ENCODE data around the gene SRGAP2B.
"Not testable (repeated sequence)": the region's sequence is repeated elsewhere in the genome, so short reads cannot be mapped to it uniquely, and the experiment has no call there.

The SRGAP2B gene

GRCh38 chr1:145041519-145041918 is 53.6 kb downstream of the SRGAP2B start:
- not testable (repeated sequence) for DNase-seq

GRCh38 chr1:145036019-145036418 is 59.1 kb downstream of the SRGAP2B start:
- not testable (repeated sequence) for DNase-seq

GRCh38 chr1:145033523-145033922 is 61.6 kb downstream of the SRGAP2B start:
- DNase-seq: not testable (repeated sequence)

- DNase-seq: not testable (repeated sequence)
Measured at GRCh38 chr1:145027251-145027650, 67.9 kb downstream of the SRGAP2B start.

- DNase-seq: not testable (repeated sequence)
Measured at GRCh38 chr1:145025286-145025685, 69.8 kb downstream of the SRGAP2B start.

GRCh38 chr1:145022259-145022658 is 72.9 kb downstream of the SRGAP2B start:
- not testable (repeated sequence) for DNase-seq

GRCh38 chr1:145021749-145022148 is 73.4 kb downstream of the SRGAP2B start:
- not testable (repeated sequence) for DNase-seq

GRCh38 chr1:145019709-145020108 is 75.4 kb downstream of the SRGAP2B start:
- DNase-seq: not testable (repeated sequence)

GRCh38 chr1:145017725-145018124 is 77.4 kb downstream of the SRGAP2B start:
- peak; percentile 12 for DNase-seq

GRCh38 chr1:145016492-145016862 is 78.7 kb downstream of the SRGAP2B start:
- not testable (repeated sequence) for DNase-seq

GRCh38 chr1:145015744-145016491 is 79.2 kb downstream of the SRGAP2B start:
- DNase-seq: not testable (repeated sequence)

- DNase-seq: not testable (repeated sequence)
Measured at GRCh38 chr1:145013353-145013752, 81.8 kb downstream of the SRGAP2B start.

- not testable (repeated sequence) for DNase-seq
Measured at GRCh38 chr1:145011811-145012210, 83.3 kb downstream of the SRGAP2B start.

GRCh38 chr1:145010580-145010979 is 84.5 kb downstream of the SRGAP2B start:
- DNase-seq: not testable (repeated sequence)

- not testable (repeated sequence) for DNase-seq
Measured at GRCh38 chr1:145009928-145010327, 85.2 kb downstream of the SRGAP2B start.

GRCh38 chr1:145008388-145008787 is 86.7 kb downstream of the SRGAP2B start:
- DNase-seq: not testable (repeated sequence)

- not testable (repeated sequence) for DNase-seq
Measured at GRCh38 chr1:145005142-145005541, 90.0 kb downstream of the SRGAP2B start.

- not testable (repeated sequence) for DNase-seq
Measured at GRCh38 chr1:145001381-145001780, 93.7 kb downstream of the SRGAP2B start.

GRCh38 chr1:145000743-145001326 is 94.3 kb downstream of the SRGAP2B start:
- DNase-seq: not testable (repeated sequence)

GRCh38 chr1:145000074-145000742 is 94.9 kb downstream of the SRGAP2B start:
- DNase-seq: not testable (repeated sequence)

- not testable (repeated sequence) for DNase-seq
Measured at GRCh38 chr1:144998981-144999273, 96.2 kb downstream of the SRGAP2B start.

GRCh38 chr1:144998134-144998980 is 96.8 kb downstream of the SRGAP2B start:
- DNase-seq: not testable (repeated sequence)
